Measurements from ENCODE around the gene PIPOX.

The PIPOX gene

GRCh38 chr17:29019475-29020181 is 23.3 kb upstream of the PIPOX start:
- DNase-seq (ENCODE audit: low read depth in 2 of 2), result no peak

- no peak for DNase-seq (ENCODE audit: low read depth in 2 of 2)
Observed at GRCh38 chr17:29020576-29020975, 22.4 kb upstream of the PIPOX start.

GRCh38 chr17:29021226-29021625 is 21.7 kb upstream of the PIPOX start:
- DNase-seq (ENCODE audit: low read depth in 2 of 2), result no peak

GRCh38 chr17:29022074-29022473 is 20.9 kb upstream of the PIPOX start:
- DNase-seq (ENCODE audit: low read depth in 2 of 2), result no peak

GRCh38 chr17:29024316-29024952 is 18.5 kb upstream of the PIPOX start:
- DNase-seq (ENCODE audit: low read depth in 2 of 2), result no peak

- DNase-seq (ENCODE audit: low read depth in 2 of 2), result no peak
Observed at GRCh38 chr17:29031488-29031887, 11.5 kb upstream of the PIPOX start.

GRCh38 chr17:29032013-29032856 is 10.7 kb upstream of the PIPOX start:
- DNase-seq (ENCODE audit: low read depth in 2 of 2), result no peak

- no peak for DNase-seq (ENCODE audit: low read depth in 2 of 2)
Observed at GRCh38 chr17:29032857-29033197, 10.1 kb upstream of the PIPOX start.

GRCh38 chr17:29034510-29034909 is 8.4 kb upstream of the PIPOX start:
- DNase-seq (ENCODE audit: low read depth in 2 of 2), result no peak

GRCh38 chr17:29036584-29036983 is 6.4 kb upstream of the PIPOX start:
- DNase-seq (ENCODE audit: low read depth in 2 of 2), result no peak

- DNase-seq (ENCODE audit: low read depth in 2 of 2), result no peak
Observed at GRCh38 chr17:29037739-29038084, 5.2 kb upstream of the PIPOX start.

GRCh38 chr17:29038085-29038795 is 4.7 kb upstream of the PIPOX start:
- no peak for DNase-seq (ENCODE audit: low read depth in 2 of 2)

GRCh38 chr17:29039764-29040598 is 3.0 kb upstream of the PIPOX start:
- DNase-seq (ENCODE audit: low read depth in 2 of 2), result no peak

GRCh38 chr17:29041091-29041490 is 1.9 kb upstream of the PIPOX start:
- no peak for DNase-seq (ENCODE audit: low read depth in 2 of 2)

GRCh38 chr17:29041571-29041970 is 1.4 kb upstream of the PIPOX start:
- no peak for DNase-seq (ENCODE audit: low read depth in 2 of 2)

GRCh38 chr17:29042026-29042678 is 789 bp upstream of the PIPOX start:
- no peak for DNase-seq (ENCODE audit: low read depth in 2 of 2)

- DNase-seq (ENCODE audit: low read depth in 2 of 2), result no peak
Observed at GRCh38 chr17:29043539-29044145, 701 bp downstream of the PIPOX start.

GRCh38 chr17:29045026-29045425 is 2.1 kb downstream of the PIPOX start:
- no peak for DNase-seq (ENCODE audit: low read depth in 2 of 2)

- DNase-seq (ENCODE audit: low read depth in 2 of 2), result no peak
Observed at GRCh38 chr17:29045734-29046472, 3.0 kb downstream of the PIPOX start.

- DNase-seq (ENCODE audit: low read depth in 2 of 2), result no peak
Observed at GRCh38 chr17:29046473-29046839, 3.5 kb downstream of the PIPOX start.

Data from stimulated activated CD4-positive, alpha-beta T cell treated with anti-CD3 and anti-CD28 coated beads, Interleukin-1b, Interleukin-23, amount 100 ng/mL, for 1 hour (primary cell).